GM12873 (cell line): ENCODE data around the gene ZFYVE16.

Source experiments
- CTCF ChIP-seq: IDR thresholded peaks from 2 replicates; pipeline ENCODE4 v1.5.1; 2012; ENCODE audit warnings: low read depth, mild to moderate bottlenecking, moderate library complexity, low read length, control low read depth; ENCODE audit not compliant: insufficient read depth; ENCODE audit errors: missing control alignments

The ZFYVE16 gene

GRCh38 chr5:80435476-80435875 is 27.6 kb downstream of the ZFYVE16 start:
- TF ChIP-seq CTCF = no peak

GRCh38 chr5:80437326-80437725 is 29.5 kb downstream of the ZFYVE16 start:
- TF ChIP-seq CTCF = no peak

GRCh38 chr5:80438739-80439138 is 30.9 kb downstream of the ZFYVE16 start:
- no peak for TF ChIP-seq CTCF

GRCh38 chr5:80439213-80439612 is 31.3 kb downstream of the ZFYVE16 start:
- TF ChIP-seq CTCF = no peak

- no peak for TF ChIP-seq CTCF
Observed at GRCh38 chr5:80442742-80443141, 34.9 kb downstream of the ZFYVE16 start.

GRCh38 chr5:80453366-80453765 is 45.5 kb downstream of the ZFYVE16 start:
- no peak for TF ChIP-seq CTCF

GRCh38 chr5:80463269-80463668 is 55.4 kb downstream of the ZFYVE16 start:
- no peak for TF ChIP-seq CTCF
